Mononuclear cell (primary cell): ENCODE results near the gene RFX3. TPM values are rescaled to one million over a fixed set of nuclear protein-coding genes. Genes with fewer than 3 reads are reported as not detected.

Experiments used
- H3K27me3 ChIP-seq: 2 replicates; pipeline ENCODE4 v1.6.0; 2011; ENCODE audit warnings: low read length, control low read depth; ENCODE audit not compliant: insufficient read depth
- H3K4me1 ChIP-seq: 2 replicates; pipeline ENCODE4 v1.5.1; 2011; ENCODE audit warnings: mild to moderate bottlenecking, low read length, control low read depth; ENCODE audit not compliant: insufficient read depth
- H3K4me3 ChIP-seq: 2 replicates; pipeline ENCODE4 v1.5.1; 2011; ENCODE audit warnings: mild to moderate bottlenecking, low read length, moderate library complexity
- H3K9me3 ChIP-seq: 2 replicates; pipeline ENCODE4 v1.5.1; 2011; ENCODE audit warnings: low read depth, mild to moderate bottlenecking, control low read depth, low read length
- total RNA-seq: library from RNA; depleted of rRNA; stranded (reverse); fragments of >200 nt; gene quantifications from one replicate; pipeline ENCODE4 v1.2.3, GENCODE V29; 2012

The RFX3 gene
- total RNA-seq, 1 donor, result 11.9 TPM

GRCh38 chr9:3474821-3475220 lies 51.0 kb downstream of the RFX3 start:
- H3K4me1 ChIP-seq, result peaks cover 20% of the 10 kb centered on the region
- H3K9me3 ChIP-seq, result no peaks in the 10 kb centered on the region
- no peak overlapping the region for H3K4me3 ChIP-seq

GRCh38 chr9:3473405-3473804 lies 52.4 kb downstream of the RFX3 start:
- peaks cover 9% of the 10 kb centered on the region for H3K4me1 ChIP-seq
- H3K4me3 ChIP-seq, result no peak overlapping the region
- H3K9me3 ChIP-seq, result no peaks in the 10 kb centered on the region
- no peaks in the 10 kb centered on the region for H3K27me3 ChIP-seq

More at GRCh38 chr9:3474821-3475220, 51.0 kb downstream of the RFX3 start:
- H3K27me3 ChIP-seq, result no peaks in the 10 kb centered on the region

GRCh38 chr9:3471883-3472282 lies 53.9 kb downstream of the RFX3 start:
- Histone ChIP-seq H3K9me3 (no peaks in the 10 kb centered on the region), H3K4me3 (no peak overlapping the region), H3K4me1 (peaks cover 9% of the 10 kb centered on the region), H3K27me3 (no peaks in the 10 kb centered on the region)

- H3K4me1 ChIP-seq, result peaks cover 6% of the 10 kb centered on the region
- no peaks in the 10 kb centered on the region for H3K9me3 ChIP-seq
- no peaks in the 10 kb centered on the region for H3K27me3 ChIP-seq
- no peak overlapping the region for H3K4me3 ChIP-seq
Observed at GRCh38 chr9:3468421-3469205, 57.2 kb downstream of the RFX3 start.

- Histone ChIP-seq H3K4me1 (peaks cover 3% of the 10 kb centered on the region), H3K9me3 (no peaks in the 10 kb centered on the region), H3K4me3 (no peak overlapping the region), H3K27me3 (no peaks in the 10 kb centered on the region)
Observed at GRCh38 chr9:3467593-3468219, 58.1 kb downstream of the RFX3 start.

- H3K27me3 ChIP-seq, result no peaks in the 10 kb centered on the region
- peaks cover 3% of the 10 kb centered on the region for H3K4me1 ChIP-seq
- H3K9me3 ChIP-seq, result no peaks in the 10 kb centered on the region
- no peak overlapping the region for H3K4me3 ChIP-seq
Observed at GRCh38 chr9:3464033-3464638, 61.7 kb downstream of the RFX3 start.

- no peak overlapping the region for H3K4me3 ChIP-seq
- H3K27me3 ChIP-seq, result no peaks in the 10 kb centered on the region
- no peaks in the 10 kb centered on the region for H3K4me1 ChIP-seq
Observed at GRCh38 chr9:3458806-3459475, 66.9 kb downstream of the RFX3 start.

GRCh38 chr9:3457175-3457574 lies 68.6 kb downstream of the RFX3 start:
- Histone ChIP-seq H3K4me3 (no peak overlapping the region), H3K27me3 (no peaks in the 10 kb centered on the region), H3K4me1 (no peaks in the 10 kb centered on the region), H3K9me3 (no peaks in the 10 kb centered on the region)

More at GRCh38 chr9:3458806-3459475, 66.9 kb downstream of the RFX3 start:
- no peaks in the 10 kb centered on the region for H3K9me3 ChIP-seq

- Histone ChIP-seq H3K4me1 (no peaks in the 10 kb centered on the region), H3K9me3 (no peaks in the 10 kb centered on the region), H3K4me3 (no peak overlapping the region), H3K27me3 (no peaks in the 10 kb centered on the region)
Observed at GRCh38 chr9:3455717-3456116, 70.1 kb downstream of the RFX3 start.

GRCh38 chr9:3455094-3455493 lies 70.7 kb downstream of the RFX3 start:
- H3K4me1 ChIP-seq, result no peaks in the 10 kb centered on the region
- no peak overlapping the region for H3K4me3 ChIP-seq
- H3K9me3 ChIP-seq, result no peaks in the 10 kb centered on the region
- no peaks in the 10 kb centered on the region for H3K27me3 ChIP-seq

GRCh38 chr9:3451956-3452355 lies 73.8 kb downstream of the RFX3 start:
- no peak overlapping the region for H3K4me3 ChIP-seq
- no peaks in the 10 kb centered on the region for H3K4me1 ChIP-seq
- H3K27me3 ChIP-seq, result no peaks in the 10 kb centered on the region
- H3K9me3 ChIP-seq, result no peaks in the 10 kb centered on the region

GRCh38 chr9:3447788-3448187 lies 78.0 kb downstream of the RFX3 start:
- Histone ChIP-seq H3K4me3 (no peak overlapping the region), H3K4me1 (no peaks in the 10 kb centered on the region), H3K27me3 (no peaks in the 10 kb centered on the region), H3K9me3 (no peaks in the 10 kb centered on the region)

- no peaks in the 10 kb centered on the region for H3K27me3 ChIP-seq
- no peaks in the 10 kb centered on the region for H3K4me1 ChIP-seq
- H3K4me3 ChIP-seq, result no peak overlapping the region
- no peaks in the 10 kb centered on the region for H3K9me3 ChIP-seq
Observed at GRCh38 chr9:3447143-3447542, 78.7 kb downstream of the RFX3 start.

- Histone ChIP-seq H3K4me1 (no peaks in the 10 kb centered on the region), H3K4me3 (no peak overlapping the region), H3K27me3 (no peaks in the 10 kb centered on the region), H3K9me3 (no peaks in the 10 kb centered on the region)
Observed at GRCh38 chr9:3446313-3446712, 79.5 kb downstream of the RFX3 start.

- no peaks in the 10 kb centered on the region for H3K4me1 ChIP-seq
- no peaks in the 10 kb centered on the region for H3K9me3 ChIP-seq
- H3K27me3 ChIP-seq, result no peaks in the 10 kb centered on the region
- no peak overlapping the region for H3K4me3 ChIP-seq
Observed at GRCh38 chr9:3444016-3444415, 81.8 kb downstream of the RFX3 start.
